ENCODE results near the gene NT5E.

GRCh38 chr6:85443349-85444117, 6.3 kb upstream of the NT5E start:
- TF ChIP-seq CTCF (conservative IDR thresholded peaks at IDR 0.05): no peak
- TF ChIP-seq ZFX (IDR thresholded peaks at IDR 0.05): no peak

Measured in C4-2B (cell line).